ENCODE data around the gene CCZ1.
"Not testable (repeated sequence)": the region's sequence is repeated elsewhere in the genome, so short reads cannot be mapped to it uniquely, and the experiment has no call there.

- not testable (repeated sequence) for TF ChIP-seq CTCF, POLR2A (IDR thresholded peaks at IDR 0.05)
These were observed 10.3 kb downstream of the CCZ1 start for GRCh38 chr7:5908835-5909234.
